Endothelial cell of umbilical vein (primary cell): ENCODE data around the gene CD63.

ENCODE experiments used
- CTCF ChIP-seq, 2 donors: IDR thresholded peaks; 1 replicate in 1 of 2; 2 replicates in 1 of 2; pipeline ENCODE4 v1.5.1; 2011; ENCODE audit warnings: low read length in 2 of 2, mild to moderate bottlenecking in 2 of 2, moderate library complexity in 2 of 2, control low read depth in 1 of 2, inconsistent platforms in 1 of 2, low read depth in 1 of 2; ENCODE audit not compliant: insufficient read depth in 1 of 2; ENCODE audit errors: extremely low read depth in 1 of 2
- EZH2 ChIP-seq: IDR thresholded peaks from 2 replicates; pipeline ENCODE4 v1.6.1; 2012; ENCODE audit warnings: borderline replicate concordance, low read depth, mild to moderate bottlenecking, moderate library complexity, low read length, inconsistent platforms; ENCODE audit not compliant: severe bottlenecking
- POLR2A ChIP-seq: IDR thresholded peaks from 2 replicates; pipeline ENCODE4 v1.6.1; 2012; ENCODE audit warnings: low read depth, mild to moderate bottlenecking, control low read depth, low read length
- POLR2AphosphoS5 ChIP-seq: IDR thresholded peaks from 2 replicates; pipeline ENCODE4 v1.6.1; 2012; ENCODE audit warnings: low read depth, mild to moderate bottlenecking, control low read depth, low read length, moderate library complexity; ENCODE audit not compliant: insufficient read depth

DNA sequence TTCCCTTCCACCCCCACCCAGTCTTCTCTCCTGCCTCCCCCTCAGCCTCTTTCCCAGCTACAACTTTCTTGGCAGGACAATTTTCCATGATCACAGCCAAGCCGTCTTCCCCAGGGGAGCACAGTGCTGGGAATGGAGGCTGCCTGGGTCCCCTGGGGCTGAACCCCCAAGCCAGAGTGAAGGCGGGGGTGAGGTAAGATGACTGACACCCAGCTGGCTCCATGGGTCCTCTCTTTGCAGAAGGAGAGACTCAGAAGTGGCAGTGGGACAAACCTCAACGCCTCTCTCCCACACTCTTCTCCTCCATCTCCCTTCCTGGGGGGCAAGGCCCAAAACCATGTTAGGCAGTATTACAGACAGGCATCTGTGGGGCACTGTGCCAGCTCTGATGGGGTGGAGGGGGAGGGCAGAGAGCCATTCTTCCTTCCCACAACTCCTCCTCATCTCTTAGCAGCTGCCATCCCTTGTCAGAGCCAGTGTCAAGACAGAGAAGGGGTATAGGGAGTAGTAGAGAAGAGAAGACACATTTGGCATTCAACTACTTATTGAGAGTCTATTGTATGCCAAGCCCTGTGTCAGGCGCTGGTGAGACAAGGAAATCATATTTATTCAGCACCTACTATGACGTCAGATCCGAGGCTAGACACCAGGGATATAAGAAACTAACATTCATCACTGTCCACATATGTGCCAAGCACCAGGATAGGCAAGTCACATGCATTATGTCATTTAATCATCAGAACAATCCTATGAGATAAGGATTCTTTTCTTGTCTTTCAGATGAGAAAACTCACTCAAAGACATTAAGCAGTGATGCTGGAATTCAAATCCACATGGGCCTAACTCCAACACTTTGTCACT lies 24.7 kb downstream of the CD63 start:
- no peak for TF ChIP-seq CTCF (IDR thresholded peaks at IDR 0.05; ENCODE audit: extremely low read depth in 1 of 2, insufficient read depth in 1 of 2, low read depth in 1 of 2, low read length in 2 of 2)
- TF ChIP-seq POLR2AphosphoS5, result no peak
- TF ChIP-seq POLR2A, result no peak
- no peak for TF ChIP-seq EZH2
